HepG2 (cell line): ENCODE data around the gene PCBD1.
"Not testable (repeated sequence)": the region's sequence is repeated elsewhere in the genome, so short reads cannot be mapped to it uniquely, and the experiment has no call there.

Source experiments
- CBFB ChIP-seq: sonication (generic); formaldehyde crosslinking; IDR thresholded peaks from 2 replicates; pipeline ENCODE4 v1.4.0; 2020; ENCODE audit warnings: missing genetic modification reagents
- ZBTB40 ChIP-seq, 2 experiments: fragments of 450-650 bp in 1 of 2; sonication (generic) in 1 of 2; formaldehyde crosslinking in 1 of 2; IDR thresholded peaks; 2 replicates each; pipeline versions ENCODE4 v1.6.1 to v1.8.0; 2016 to 2022; ENCODE audit warnings: antibody characterized with exemption in 1 of 2, mild to moderate bottlenecking in 1 of 2, missing genetic modification reagents in 1 of 2
- ZNF557 ChIP-seq: sonication (generic); formaldehyde crosslinking; IDR thresholded peaks from 2 replicates; pipeline ENCODE4 v1.4.0; 2020; ENCODE audit warnings: missing genetic modification reagents
- ZNF879 ChIP-seq: sonication (generic); formaldehyde crosslinking; IDR thresholded peaks from 2 replicates; pipeline ENCODE4 v1.8.1; 2023; ENCODE audit warnings: missing genetic modification reagents

- not testable (repeated sequence) for TF ChIP-seq ZNF557; ZBTB40 (IDR thresholded peaks at IDR 0.05); ZBTB40 (CRISPR knock-in tag; IDR thresholded peaks at IDR 0.05); CBFB (CRISPR knock-in tag); ZNF879 (CRISPR knock-in tag)
Measured at GRCh38 chr10:70919906-70920305, 31.5 kb upstream of the PCBD1 start.
